NCI-H187 (cell line): ENCODE measurements around the gene HIRA.
A peak's percentile ranks its signal among the peaks of the same experiment; 100 is the strongest.
"Not testable (repeated sequence)": the region's sequence is repeated elsewhere in the genome, so short reads cannot be mapped to it uniquely, and the experiment has no call there.

ENCODE experiments used
- DNase-seq, 2 experiments: peaks; one replicate each; lab custom pipeline; 2025; lab: John Stamatoyannopoulos, UW

Gene HIRA

DNA sequence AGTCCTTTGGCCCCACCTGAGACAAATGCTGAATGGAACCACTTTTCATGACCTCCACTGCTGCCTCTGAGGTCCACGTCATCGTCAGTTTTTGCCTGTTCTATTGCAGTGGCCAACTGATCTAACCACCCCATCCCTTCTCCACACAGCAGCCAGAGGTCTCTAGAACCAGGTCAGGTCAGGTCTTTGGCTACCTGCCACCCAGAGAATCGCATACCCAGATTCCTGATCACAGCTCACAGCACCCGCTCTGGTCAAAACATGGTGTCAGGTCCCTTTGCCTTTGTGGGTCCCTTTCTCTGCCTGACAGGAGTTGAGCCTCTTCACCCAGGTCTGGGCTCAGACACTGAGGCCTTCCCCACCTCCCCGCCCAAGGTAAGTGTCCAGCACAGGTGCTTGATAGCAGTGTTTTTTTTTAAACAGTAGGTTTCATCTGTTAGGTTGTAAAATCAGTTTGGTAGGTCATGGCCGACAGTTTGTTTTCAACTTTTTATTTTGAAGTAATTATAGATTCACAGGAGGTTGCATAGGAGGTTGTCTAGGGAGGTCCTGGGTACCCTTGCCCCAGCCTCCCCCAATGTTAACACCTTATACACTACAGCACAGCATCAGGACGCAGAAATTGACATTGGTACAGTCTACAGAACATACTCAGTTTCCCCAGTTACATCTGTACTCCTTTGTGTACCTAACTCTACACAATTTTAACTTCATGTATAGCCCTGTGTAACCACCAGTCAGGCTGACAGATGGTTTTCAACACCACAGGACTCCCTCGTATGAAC, 9.1 kb upstream of the HIRA start:
- no peak for DNase-seq

DNA sequence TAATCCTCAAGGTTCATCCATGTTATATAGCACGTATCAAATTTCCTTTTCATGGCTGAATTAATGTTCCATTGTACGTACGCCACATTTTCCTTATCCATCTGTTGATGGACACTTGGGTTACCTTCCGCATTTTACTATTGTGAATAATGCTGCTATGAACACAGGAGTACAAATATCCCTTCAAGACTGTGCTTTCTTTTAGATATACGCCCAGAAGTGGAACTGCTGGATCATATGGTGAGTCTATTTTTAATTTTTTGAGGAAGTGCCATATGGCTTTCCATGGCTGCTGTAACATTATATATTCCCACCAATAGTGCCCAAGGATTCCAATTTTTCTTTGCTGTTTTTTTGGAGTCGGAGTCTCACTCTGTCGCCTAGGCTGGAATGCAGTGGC, 6.8 kb upstream of the HIRA start:
- DNase-seq: peak; percentile 4 to 6

DNA sequence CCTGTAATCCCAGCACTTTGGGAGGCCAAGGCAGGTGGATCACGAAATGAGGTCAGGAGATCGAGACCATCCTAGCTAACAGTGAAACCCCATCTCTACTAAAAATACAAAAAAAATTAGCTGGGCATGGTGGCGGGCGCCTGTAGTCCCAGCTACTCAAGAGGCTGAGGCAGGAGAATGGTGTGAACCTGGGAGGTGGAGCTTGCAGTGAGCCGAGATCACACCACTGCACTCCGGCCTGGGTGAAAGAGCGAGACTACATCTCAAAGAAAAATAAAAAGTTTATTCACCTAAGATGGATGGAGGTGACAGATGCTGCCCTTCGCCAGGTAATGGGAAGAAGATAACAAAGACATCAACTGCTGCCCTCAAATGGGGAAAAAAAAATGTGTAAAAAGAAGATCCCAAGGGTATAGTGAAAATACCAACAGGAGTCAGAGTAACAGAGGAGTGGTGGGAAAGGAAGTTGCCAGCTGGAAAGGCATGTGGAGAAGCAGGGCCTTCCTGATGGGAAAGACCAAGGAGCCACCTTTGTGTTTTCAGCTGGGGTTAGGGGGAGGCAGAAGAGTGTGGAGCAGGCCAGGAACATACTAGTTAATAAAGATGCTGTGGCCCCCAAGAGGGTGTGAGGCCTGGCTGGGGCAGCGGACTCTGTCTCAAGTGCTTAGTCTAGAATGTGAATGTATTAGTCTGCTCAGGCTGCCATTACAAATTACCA, 5.1 kb upstream of the HIRA start:
- not testable (repeated sequence) for DNase-seq

DNA sequence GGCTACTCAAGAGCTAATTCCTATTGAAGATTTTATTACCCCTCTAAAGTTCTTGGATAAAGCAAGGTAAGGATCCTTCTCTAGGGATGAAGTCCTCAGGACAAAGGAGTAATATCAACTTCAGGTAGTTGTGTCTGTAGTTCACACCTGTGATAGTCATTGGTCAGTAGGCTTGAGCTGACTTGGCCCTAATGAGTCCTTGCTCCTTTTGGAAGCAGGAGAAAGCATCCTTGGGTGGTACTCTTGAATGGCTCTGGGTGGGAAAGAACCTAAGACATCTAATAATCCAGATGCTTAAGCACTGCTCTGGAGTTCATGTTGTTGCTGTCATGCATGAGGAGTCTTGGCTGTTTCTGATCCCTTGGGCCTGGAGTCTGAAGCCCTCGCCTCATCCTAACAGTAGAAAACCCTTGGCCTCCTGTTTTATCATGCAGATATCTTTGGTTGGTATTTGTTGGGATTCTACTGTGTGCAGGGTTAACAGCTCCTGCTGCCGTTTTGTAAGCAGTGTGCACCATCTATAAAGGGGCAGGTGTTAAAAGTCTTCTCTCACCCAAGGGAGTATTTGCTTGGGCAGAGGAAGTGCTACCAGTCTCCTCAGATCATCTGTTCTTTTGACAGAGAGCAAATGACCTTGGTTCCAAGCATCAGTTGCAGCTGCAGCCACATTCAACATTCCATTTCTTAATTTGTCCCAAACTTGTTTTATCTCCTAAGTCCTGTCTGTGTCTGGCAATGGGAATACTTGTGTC, 3.5 kb upstream of the HIRA start:
- no peak for DNase-seq

DNA sequence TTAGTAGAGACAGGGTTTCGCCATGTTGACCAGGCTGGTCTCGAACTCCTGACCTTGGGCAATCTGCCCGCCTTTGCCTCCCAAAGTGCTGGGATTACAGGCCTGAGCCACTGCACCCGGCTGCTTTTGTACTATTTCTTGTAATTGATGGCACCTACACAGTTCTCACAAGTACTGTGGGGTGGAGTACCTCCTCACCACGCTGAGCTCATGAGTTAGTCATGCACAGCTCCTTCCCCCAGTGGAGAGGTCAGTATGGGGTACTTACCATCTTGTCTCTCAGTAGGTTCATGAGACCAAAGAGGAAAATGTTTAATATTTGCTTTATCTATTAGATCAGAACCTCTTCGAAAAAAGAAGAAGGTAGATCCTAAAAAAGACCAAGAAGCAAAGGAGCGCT, 2.9 kb upstream of the HIRA start:
- no peak for DNase-seq

DNA sequence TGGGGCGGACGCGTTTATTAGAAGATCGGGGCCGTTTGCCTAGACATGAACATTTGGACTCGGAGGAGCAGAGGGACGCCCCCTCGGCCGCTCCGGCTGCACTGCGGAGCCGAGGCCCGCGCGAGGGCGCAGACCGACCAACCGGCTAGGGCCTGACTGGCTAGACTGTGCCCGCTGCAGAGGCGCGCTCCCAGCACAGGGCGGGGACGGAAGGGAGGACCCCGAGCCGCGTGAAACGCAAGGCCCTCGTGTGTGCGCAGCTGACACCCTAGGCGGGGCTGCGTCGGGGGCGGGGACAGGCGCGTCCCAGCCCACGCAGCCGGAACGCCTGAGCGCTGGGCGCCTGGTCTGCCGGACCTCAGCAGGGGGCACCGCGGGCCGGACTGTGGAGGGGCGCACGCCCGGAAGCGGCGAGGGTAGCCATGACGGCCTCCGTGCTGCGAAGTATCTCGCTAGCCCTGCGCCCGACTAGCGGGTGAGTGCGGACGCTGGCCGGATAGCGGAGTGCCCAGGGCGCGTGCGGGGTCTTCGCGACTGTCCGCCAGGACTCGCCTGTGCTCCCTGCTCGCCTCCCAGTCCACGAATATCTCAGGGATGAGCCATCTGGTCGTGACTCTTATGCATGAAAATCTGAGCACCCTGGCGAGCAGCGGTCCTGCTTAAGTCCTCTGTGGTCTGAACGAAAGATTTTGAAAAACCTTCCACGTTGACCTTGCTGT, 759 bp upstream of the HIRA start, which contains the start of gene MRPL40:
MRPL40 (plus strand) TSS at position 413 of the 719 bp plus-strand sequence; CDS start at position 423, 10 bp downstream.
- DNase-seq: peak; percentile 51 to 76

DNA sequence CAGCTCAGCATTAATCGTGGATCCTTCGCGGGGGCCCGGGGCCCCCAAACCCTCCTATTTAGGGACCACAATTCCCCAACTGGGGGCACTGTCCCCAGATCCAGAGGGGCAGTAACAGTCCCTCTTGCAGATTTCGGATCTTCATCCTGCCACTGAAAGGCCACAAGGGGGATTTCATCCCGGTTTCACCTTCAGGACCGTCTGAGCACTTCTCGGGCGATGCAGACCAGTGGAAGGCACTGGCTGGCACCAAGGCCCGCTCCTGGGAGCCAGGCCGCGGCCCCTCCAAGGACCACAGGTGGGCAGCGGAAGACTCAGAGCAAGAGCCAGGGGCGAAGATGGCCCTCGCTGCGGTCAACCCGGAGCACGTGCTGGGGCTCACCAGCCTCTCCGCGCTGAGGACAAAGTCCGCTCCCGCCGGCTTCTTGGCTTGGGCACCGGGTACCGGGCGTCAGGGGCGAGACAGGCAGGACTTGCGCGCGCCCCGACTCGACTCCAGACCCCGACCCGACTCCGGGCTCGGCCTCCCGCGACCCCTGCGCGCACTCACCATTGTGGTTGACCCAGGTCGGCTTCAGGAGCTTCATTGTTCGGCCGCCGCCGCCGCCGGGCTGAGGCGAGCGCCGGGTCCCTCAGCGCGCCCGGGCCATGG, 517 bp downstream of the HIRA start:
- no peak for DNase-seq

DNA sequence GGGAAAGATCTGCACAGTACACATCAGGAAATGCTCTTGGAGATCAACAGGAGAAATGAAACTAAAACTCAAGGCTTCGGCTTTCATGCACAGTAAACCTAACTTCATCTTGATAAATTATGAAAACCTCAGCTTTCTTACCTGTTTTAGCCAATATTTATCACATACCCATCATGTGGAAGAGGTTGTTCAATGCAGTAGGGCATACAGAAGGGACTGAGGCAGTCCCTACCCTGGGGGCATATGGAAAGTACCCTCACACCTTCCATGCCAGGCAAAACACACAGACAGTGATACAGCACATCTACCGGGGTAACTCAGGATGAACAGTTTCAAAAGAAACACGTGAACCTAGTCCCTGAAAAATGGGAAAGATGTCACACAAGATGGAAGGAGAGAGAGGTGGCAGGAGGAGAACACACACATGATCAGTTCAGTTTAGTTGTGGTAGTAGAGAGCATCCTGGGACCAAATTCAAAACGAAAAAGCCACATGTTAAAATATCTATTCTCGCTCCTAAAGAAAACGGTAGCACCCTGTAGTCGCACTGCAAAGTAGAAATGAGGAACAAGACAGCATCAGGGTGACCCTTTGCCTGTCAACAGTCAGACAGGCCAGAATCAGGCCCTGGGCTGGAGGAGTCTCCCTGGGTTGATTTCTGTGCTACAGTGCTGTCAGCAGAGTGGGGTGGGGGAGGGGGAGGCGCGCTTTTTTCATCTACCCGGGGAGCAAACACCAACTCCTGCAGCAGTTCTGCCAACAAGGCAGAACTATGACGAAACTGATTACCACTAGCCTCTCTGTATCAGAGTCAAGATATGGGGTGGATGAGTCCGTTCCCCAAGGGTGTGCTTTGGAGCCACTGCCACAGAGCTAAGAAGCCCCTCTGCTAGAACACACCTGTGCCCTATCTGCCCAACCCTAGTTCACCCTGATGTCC, 1.3 kb downstream of the HIRA start:
- no peak for DNase-seq

DNA sequence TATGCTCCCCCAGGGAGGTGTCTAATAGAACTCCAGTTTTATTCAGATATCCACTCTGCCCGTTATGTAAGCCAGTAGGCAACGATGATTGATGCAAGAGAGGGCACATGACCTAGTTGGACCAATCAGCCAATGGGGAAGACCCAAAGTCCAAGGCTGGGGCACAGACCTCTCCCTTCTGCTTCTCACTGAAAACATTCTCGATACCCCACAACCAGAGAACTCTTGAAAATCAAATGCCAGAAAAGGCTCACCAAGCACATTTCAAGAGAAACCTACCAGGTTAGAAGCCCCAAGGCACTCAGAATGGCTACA, 7.4 kb downstream of the HIRA start:
- no peak for DNase-seq

DNA sequence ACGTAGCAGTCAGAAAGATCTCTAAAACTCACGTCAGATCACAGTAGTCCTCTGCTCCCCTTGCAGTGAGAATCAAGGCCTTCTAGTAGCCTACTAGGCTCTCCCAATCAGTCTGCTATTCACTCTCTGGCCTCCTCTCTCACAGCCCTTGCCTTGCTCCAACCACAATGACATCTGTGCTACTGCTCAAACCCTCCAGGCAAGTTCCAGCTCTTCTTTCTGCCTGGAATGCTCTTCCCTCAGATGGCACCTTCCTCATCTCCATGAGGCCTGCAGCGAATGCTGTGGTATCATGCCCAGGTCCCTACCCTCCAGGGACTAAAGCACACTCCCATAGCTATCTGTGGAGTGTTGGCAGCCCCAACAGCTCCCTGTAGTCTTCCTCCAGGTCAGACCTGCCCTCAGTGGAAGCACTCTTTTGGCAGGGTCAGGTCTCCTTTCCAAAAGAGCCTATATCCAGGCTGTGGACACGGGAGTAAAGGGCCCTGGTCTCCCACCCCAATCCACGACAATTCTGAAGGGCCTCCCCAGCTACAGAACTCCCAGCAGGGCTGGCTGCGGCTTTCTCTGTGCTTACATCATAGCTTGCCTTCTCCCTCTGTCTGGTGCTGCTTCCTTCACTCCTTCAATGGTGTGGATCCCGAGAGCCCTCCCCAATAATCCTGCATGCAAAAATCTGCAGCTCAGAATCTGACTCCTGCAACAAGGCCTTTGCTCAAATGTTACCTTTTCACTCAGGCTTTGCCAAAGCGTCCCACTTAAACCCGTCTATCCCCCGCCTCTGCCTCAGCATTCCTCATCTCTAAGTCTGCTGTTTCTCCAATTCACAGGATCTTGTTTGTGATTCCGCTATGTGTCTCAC, 8.9 kb downstream of the HIRA start:
- DNase-seq: no peak

DNA sequence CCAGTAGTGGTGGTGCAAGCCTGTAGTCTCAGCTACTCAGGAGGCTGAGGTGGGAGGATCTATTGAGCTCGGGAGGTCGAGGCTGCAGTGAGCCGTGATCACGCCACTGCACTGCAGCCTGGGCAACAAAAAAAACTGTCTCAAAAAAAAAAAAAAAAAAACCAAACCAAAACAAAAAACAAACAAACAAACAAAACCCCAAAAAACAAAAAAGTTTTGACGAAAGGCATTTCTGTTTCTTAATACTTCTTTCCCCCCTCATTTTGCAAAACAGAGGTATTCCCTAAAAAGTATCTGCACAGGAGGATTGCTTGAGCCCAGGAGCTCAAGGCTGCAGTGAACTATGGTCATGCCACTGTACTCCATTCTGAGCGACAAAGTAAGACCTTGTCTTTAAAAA, 11.2 kb downstream of the HIRA start:
- DNase-seq: no peak

DNA sequence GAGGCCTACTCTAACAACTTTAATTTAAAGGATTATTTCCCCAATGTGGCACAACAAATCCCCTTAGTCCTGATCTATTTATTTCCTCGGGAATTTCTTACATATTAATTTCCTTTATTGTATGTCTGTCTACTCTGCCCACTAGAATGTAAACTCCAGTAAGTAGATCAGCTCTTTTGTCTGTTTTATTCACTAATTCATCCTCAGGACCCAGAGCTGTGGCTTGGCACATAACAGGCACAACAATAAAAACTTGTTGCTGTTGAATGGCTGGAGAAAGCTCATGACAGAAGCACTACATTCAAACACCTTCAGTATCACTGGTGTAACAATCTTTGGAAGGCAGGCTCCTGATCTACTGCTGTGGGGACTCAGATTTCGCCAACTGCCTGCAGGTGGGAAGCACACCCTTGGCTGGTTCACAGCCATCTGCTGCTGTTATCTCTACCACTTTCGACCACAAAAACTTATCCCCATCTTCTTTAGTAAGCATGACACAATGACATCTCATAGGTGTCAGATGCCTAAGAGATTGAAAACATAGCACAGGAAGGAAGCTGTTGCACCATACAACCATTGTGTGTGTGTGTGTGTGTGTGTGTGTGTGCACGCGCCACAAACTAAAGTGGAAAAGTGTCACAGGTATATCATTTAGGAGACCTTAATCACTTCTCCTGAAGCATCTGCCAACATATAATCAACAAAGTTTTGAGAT, 11.9 kb downstream of the HIRA start:
- no peak for DNase-seq

DNA sequence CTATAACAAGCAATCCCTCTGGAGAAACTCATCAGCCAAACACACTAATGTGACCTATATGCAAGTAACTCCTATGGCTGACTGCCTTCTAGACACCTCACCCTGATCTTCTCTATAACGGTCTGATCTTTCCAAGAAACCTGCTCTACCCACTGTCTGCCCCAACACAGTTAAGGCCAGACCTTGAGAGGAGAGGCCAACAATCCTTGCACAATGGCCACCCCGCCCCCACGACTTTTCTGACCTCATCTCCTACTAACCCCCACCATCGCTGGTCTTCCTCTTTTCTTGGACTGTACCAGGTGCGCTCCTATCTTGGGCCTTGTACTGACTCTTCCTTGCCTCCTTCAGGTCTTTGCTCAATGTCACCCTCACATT, 12.5 kb downstream of the HIRA start:
- DNase-seq: no peak

DNA sequence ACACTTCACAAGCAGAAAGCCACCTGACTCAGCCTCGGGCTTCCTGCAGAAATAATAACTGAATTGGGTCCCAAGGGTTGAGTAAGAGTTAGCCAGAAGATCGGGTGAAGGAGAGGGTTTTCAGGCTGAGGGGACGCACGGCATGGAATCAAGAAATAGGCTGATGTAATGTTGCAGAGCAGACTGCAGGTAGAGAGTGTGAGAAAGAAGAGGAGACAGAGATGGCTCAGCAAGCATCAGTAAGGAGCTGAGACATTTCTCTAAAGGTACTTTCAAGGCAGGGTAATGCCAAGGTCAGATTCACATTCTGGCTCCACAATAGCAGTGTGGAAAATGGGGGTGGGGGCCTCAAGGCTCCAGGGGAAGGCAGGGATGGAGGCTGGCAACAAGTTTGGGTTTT, 18.6 kb downstream of the HIRA start:
- DNase-seq: no peak

DNA sequence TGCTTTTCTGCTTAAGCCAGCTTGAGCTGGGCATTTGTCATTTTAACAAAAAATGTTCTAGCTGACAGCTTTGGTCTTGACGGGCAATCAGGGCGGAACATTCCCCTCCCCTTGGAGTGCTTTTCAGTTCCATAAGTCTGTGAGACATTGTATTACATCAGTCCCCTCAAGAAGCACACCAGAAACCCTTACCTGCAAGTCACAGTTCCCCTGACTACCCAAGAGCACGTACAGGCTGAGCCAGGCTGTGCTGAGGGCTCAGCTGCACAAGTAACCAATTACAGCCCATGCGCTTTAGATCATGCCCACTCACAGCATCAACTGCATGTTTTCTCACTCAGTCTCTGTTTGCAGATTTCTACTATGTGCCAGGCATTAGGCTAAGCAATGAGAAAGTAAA, 19.1 kb downstream of the HIRA start:
- DNase-seq: no peak

DNA sequence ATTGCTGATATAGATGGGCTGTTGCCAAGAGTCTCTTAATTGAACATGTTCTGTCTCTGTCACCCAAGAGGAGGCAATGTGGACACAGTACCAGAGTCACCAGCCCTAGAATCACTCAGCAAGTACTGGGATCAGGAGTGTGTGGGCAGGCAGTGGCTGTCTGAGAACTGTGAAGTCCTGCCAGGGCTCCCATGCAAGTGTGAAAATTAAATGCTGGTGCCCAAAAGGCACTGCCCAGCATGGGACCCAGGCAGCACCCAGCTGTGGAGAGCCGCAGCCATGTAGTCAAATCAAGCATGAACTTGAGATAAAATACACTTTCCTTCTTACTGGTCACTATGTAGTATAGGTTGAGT, 19.9 kb downstream of the HIRA start:
- DNase-seq: no peak

DNA sequence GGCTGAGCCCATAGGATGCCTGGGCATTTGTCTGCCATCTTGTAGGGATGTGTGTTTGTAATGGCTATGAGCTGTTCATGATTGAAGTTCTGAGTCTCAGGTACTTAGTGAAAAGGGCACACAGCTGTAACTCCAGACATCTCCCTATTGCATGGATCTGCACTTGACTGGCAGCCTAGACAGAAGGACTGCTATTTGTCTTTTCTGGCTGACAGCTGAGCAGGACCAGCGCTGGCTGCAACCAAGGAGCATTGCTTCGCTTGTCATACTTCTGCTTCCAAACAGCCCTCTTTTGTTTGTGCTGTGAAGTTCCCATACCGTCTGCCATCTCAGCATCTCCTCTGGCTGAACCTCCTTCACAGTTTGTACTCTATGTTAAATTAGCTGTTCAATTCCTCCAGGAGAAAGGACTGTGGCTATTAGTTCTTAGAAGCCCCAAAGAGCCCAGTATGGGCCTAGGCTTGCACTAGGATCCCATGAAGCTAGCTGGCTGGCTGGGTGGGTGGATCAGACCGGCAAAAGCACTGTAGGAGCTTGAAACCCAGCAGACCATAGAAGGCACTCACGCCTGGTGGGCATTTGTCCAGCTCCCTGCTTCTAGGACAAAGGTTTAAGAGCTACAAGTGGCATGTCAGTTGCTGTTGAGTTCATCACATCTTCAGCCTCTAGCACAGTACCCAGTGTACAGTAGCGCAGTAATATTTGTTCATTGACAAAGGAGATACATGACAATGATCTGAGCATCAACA, 20.4 kb downstream of the HIRA start:
- no peak for DNase-seq
